ENCODE data around the gene ZNF827. TPM values are rescaled to one million over a fixed set of nuclear protein-coding genes. Genes with fewer than 3 reads are reported as not detected.

ZNF827 gene
- total RNA-seq, 1 experiment from 2014 or later: 6.3 TPM

DNA sequence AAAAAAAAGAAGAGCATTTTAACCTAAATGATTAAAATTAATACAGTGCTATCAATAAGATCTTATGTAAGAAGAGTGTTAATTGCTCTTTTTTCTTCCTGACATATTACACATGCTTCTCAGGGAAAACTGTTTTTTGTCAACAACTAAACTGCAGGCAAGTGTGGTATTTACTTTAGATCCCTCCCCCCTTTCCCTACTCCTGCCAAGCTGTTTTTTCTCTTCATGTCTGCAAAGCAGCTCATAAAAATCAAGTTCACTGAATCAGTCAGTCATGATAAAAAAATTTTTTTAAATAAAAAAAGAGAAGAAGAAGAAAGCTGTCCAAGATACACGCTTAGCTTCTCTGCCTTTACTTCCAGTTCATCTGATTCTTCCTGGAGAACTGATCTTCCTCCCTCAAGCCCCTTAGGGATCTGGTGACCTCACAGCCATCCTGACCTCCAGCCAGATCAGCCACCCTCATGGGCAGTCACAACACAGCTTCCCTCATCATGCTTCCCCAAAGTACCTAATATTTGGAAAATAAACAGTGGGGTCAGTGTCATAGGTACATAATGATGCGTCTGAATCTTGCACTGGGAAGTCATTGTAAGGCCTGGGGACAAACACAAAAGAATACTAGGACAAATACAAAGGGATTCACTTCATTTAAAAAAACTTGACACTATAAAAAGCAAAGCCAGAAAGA is 87.0 kb downstream of the ZNF827 start:
- BruUV-seq (replicated peaks): no TSS peak
- intact Hi-C loops (cut with micrococcal nuclease; ENCODE audit: unreplicated experiment): no loop called here
- H3K27me3 ChIP-seq (ENCODE audit: control insufficient read depth, insufficient read depth, low read length): no peaks in the 10 kb centered on the region
- in situ Hi-C loops (cut with HindIII; ENCODE audit: low pct_unique_long_range_greater_than_20kb, low sequenced_read_pairs): no loop called here
- CTCF ChIA-PET: no interaction called here
- no peaks in the 10 kb centered on the region for H3K36me3 ChIP-seq (ENCODE audit: control insufficient read depth, insufficient read depth, low read length)
- no peak for ATAC-seq
- TF ChIP-seq POLR2AphosphoS5 (IDR thresholded peaks at IDR 0.05; ENCODE audit: low read depth, low read length) (no peak), TCF7L2 (IDR thresholded peaks at IDR 0.05; ENCODE audit: low read depth, low read length) (no peak), CTCF (IDR thresholded peaks at IDR 0.05) (no peak)
- no peaks in the 10 kb centered on the region for H3K9me3 ChIP-seq (ENCODE audit: control insufficient read depth, insufficient read depth, low read depth, low read length)
- H3K4me3 ChIP-seq (ENCODE audit: low read depth in 2 of 2, low read length in 2 of 2): no peak overlapping the region
- POLR2A ChIA-PET: no interaction called here
- no peaks in the 10 kb centered on the region for H3K4me1 ChIP-seq (ENCODE audit: control insufficient read depth, insufficient read depth, low read length)
- no peak for DNase-seq (ENCODE audit: low read depth, low spot score)
- no peak overlapping the region for H3K27ac ChIP-seq (ENCODE audit: low read length)

GRCh38 chr4:145847764-145848163 is 90.9 kb downstream of the ZNF827 start:
- Histone ChIP-seq H3K36me3 (ENCODE audit: control insufficient read depth, insufficient read depth, low read length) (no peaks in the 10 kb centered on the region), H3K9me3 (ENCODE audit: control insufficient read depth, insufficient read depth, low read depth, low read length) (no peaks in the 10 kb centered on the region), H3K4me1 (ENCODE audit: control insufficient read depth, insufficient read depth, low read length) (no peaks in the 10 kb centered on the region), H3K27me3 (ENCODE audit: control insufficient read depth, insufficient read depth, low read length) (no peaks in the 10 kb centered on the region), H3K27ac (ENCODE audit: low read length) (no peak overlapping the region), H3K4me3 (ENCODE audit: low read depth in 2 of 2, low read length in 2 of 2) (no peak overlapping the region)
- in situ Hi-C loops (cut with HindIII; ENCODE audit: low pct_unique_long_range_greater_than_20kb, low sequenced_read_pairs) (no loop called here), intact Hi-C loops (cut with micrococcal nuclease; ENCODE audit: unreplicated experiment) (no loop called here)
- ChIA-PET CTCF (no interaction called here), POLR2A (no interaction called here)
- TF ChIP-seq TCF7L2 (IDR thresholded peaks at IDR 0.05; ENCODE audit: low read depth, low read length) (no peak), SIN3A (IDR thresholded peaks at IDR 0.05; ENCODE audit: borderline replicate concordance, insufficient read depth, low read depth, low read length) (no peak), POLR2AphosphoS5 (IDR thresholded peaks at IDR 0.05; ENCODE audit: low read depth, low read length) (no peak), CTCF (IDR thresholded peaks at IDR 0.05) (no peak), REST (IDR thresholded peaks at IDR 0.05; ENCODE audit: insufficient read depth in 1 of 2, low read depth in 2 of 2, low read length in 1 of 2) (no peak)
- ATAC-seq (no peak), DNase-seq (ENCODE audit: low read depth, low spot score) (no peak)
- BruUV-seq (replicated peaks): no TSS peak
